GM19397 (cell line): ENCODE results near the gene IFI35.
A peak's percentile ranks its signal among the peaks of the same experiment; 100 is the strongest.
"Not testable (repeated sequence)": the region's sequence is repeated elsewhere in the genome, so short reads cannot be mapped to it uniquely, and the experiment has no call there.

Experiments
- ATAC-seq: cut with Tn5 transposase; IDR thresholded peaks from one replicate; pipeline ENCODE4 v1.9.1; 2021; ENCODE audit warnings: mild to moderate bottlenecking, moderate library complexity; ENCODE audit not compliant: unreplicated experiment

IFI35 gene

GRCh38 chr17:42997390-42997983, 9.1 kb upstream of the IFI35 start:
- no peak for ATAC-seq

GRCh38 chr17:42997984-42998938, 8.3 kb upstream of the IFI35 start, which contains the start of gene RPL27:
TSS of gene RPL27 (plus strand) at chr17:42998419. CDS start at chr17:42998751, 332 bp downstream.
- peak; percentile 90 for ATAC-seq

- no peak for ATAC-seq
Measured at GRCh38 chr17:42999003-42999525, 7.5 kb upstream of the IFI35 start.

- not testable (repeated sequence) for ATAC-seq
Measured at GRCh38 chr17:43000894-43001293, 5.7 kb upstream of the IFI35 start.

DNA sequence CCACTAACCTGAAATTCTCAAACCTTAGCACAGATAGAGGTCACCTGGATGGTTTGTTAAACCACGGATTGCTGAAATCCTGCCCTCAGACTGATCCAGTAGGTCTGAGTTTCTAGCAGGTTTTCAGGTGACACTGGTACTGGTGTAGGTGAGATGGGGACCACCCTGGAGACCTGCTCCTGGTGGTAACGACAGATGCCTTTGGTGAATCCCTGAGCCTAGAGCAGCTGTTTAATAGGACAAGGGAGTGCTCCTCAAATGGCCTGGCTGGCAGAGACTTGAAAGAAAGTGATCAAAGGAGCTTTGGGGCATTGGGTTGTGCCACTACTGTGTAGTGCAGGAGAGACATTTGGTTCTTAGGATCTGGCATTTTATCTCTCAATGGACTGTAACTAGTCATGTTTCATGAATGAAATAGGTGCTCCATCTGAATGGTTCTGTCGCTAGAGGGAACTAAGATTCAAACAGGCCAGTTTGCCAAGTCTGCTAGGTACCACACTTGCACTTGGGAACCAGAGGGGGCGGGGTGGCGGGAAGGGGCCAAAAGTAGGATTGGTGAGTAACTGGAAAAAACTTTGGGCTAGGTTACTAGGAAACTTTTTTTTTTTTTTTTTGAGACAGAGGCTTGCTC, 2.9 kb upstream of the IFI35 start:
- ATAC-seq: no peak

DNA sequence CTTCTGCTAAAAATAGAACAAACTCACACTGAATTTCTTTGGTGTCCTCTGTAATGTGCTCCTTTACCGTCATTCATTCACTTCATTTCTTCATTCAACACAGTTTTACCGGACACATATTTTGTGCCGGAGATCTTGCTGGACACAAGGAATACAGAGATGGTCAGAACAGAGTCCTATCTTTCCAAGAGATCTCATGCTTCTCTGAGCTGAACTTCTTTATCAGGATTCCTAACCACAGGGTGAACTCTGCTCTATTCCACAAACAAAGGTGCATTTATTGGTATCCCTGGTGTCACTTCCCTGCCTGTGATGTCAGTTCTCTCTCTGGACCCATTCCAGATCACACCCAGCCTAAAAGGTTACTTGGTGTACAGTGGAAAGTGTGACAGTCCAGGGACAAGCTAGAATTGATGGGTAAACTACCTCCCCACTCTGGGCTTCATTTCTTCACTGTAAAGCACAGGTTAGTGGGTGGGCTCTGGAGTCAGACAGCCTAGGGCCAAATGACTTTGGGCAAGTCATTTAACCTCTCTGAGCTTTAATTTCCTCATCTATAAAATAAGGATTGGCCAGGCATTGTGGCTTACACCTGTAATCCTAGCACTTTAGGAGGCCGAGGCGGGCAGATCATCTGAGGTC, 4.2 kb downstream of the IFI35 start:
- no peak for ATAC-seq

DNA sequence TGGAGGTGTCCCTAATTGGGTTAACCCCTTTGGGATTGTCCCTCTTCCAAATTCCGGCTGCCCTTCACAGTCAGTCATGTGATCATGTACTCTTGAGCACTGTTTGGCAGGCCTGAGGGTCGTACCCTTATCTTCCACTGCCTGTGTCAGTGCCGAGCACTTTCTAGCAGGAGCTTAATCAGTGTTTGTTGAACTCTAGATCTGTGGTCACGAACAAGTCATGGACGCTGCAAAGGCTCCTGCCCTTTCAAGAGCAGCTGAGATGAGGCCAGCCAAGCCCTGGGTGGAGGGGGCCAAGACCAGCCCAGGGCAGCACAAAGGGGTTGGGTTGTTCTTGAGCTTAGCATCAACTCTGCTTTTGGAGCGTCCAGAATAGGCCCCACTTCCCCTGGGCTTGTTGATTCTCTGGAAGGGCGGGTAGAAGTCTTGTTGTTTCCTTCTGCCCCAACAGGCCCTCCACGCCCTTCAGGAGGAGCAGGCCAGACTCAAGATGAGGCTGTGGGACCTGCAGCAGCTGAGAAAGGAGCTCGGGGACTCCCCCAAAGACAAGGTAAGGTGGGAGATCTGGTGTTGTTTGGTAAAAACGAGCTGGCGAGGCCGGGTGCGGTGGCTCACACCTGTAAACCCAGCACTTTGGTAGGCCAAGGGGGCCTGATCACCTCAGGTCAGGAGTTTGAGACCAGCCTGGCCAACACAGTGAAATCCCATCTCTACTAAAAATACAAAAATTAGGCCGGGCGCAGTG, 5.3 kb downstream of the IFI35 start:
- ATAC-seq: no peak

DNA sequence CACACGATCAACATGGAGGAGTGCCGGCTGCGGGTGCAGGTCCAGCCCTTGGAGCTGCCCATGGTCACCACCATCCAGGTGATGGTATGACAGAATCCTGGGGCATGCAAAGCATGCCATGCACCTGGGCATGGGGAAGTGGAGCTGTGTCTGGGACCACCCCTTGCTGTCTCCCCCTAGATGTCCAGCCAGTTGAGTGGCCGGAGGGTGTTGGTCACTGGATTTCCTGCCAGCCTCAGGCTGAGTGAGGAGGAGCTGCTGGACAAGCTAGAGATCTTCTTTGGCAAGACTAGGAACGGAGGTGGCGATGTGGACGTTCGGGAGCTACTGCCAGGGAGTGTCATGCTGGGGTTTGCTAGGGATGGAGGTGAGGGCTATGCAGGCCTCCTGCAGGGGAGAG, 6.7 kb downstream of the IFI35 start:
- ATAC-seq: no peak

GRCh38 chr17:43014020-43014648, 7.5 kb downstream of the IFI35 start:
- ATAC-seq: no peak

DNA sequence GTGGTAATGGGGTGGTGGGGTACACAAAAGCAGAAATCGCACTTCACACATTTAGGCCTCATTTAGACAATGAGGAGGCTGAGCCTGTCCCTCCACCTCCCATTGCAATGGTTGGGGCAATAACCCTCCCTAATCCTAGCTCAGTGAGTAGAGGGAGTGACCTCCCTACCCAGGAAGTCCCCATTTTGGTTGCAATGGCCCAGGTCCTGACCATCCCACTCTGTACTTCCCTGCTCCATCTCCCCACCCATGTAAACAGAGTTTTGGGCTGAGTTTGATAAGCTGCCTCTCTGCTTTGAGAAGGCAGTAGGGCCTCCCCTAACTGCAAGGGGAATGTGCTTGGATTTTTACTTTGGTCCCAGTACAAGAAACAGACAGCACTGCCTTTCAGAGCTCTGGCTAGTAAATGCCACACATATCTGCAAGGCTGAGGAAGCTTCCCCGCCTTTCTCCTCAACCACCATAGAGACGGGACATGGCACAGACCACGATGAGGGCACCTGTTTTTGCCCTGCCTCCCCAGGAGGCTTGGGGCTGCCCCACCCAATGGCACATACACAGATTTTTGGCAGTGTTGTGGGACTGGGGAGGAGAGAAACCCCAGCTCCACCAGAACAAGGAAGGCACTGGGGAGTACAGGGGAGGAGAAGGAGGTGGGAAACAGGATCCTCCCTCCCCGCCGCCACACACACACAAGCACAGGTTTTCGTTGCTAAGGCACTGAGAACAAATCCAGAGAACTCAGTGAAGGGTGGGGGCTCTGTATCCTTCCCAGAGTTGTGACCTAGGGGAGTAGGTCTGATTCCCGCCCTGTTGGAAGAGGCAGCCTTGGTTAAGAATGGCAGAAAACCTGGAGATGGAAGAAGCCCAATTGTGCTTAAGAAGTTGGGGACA, 8.3 kb downstream of the IFI35 start:
- no peak for ATAC-seq

DNA sequence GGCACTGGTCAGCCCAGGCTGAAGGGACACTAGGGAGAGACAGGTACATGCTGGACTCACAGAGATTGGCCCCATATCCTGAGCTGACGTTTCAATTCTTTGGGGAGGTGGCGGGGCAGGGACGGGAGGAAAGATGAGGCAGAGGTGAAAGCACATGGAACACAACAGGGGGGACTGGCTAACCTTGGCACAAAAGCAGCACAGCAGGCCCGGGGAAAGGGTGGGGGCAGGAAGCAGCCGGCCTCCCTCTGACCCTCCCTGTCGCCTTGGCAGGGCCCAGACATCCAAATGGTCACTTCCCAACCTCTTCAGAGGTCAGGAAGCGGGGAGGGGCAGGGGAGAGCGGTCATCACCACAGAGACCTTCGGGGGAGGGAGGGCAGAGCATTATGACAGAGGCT, 9.0 kb downstream of the IFI35 start:
- no peak for ATAC-seq

GRCh38 chr17:43016216-43016615, 9.6 kb downstream of the IFI35 start:
- no peak for ATAC-seq

- no peak for ATAC-seq
Measured at GRCh38 chr17:43018008-43018853, 11.6 kb downstream of the IFI35 start.

DNA sequence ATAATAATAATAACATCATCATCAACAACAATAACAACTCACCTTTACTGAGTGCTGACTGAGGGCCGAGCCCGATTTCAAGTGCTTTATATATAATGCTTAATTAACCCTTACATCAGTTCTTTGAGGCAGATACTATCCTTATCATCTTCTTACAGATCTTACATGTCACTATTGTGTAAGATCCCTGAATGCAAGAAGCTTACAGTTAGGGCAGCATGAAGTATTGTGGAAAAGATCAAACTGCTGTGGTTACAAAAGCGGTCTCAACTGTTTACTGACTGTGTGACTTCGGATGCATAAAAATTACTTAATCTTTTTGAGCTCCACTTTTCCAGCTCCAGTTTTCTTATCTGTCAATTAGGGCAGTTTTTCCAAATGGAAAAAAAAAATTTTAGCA, 12.3 kb downstream of the IFI35 start:
- ATAC-seq: no peak

- no peak for ATAC-seq
Measured at GRCh38 chr17:43019418-43019817, 12.8 kb downstream of the IFI35 start.

GRCh38 chr17:43020030-43020621, 13.5 kb downstream of the IFI35 start:
- ATAC-seq: no peak
